ENCODE measurements around the gene SPATA24.

The SPATA24 gene

DNA sequence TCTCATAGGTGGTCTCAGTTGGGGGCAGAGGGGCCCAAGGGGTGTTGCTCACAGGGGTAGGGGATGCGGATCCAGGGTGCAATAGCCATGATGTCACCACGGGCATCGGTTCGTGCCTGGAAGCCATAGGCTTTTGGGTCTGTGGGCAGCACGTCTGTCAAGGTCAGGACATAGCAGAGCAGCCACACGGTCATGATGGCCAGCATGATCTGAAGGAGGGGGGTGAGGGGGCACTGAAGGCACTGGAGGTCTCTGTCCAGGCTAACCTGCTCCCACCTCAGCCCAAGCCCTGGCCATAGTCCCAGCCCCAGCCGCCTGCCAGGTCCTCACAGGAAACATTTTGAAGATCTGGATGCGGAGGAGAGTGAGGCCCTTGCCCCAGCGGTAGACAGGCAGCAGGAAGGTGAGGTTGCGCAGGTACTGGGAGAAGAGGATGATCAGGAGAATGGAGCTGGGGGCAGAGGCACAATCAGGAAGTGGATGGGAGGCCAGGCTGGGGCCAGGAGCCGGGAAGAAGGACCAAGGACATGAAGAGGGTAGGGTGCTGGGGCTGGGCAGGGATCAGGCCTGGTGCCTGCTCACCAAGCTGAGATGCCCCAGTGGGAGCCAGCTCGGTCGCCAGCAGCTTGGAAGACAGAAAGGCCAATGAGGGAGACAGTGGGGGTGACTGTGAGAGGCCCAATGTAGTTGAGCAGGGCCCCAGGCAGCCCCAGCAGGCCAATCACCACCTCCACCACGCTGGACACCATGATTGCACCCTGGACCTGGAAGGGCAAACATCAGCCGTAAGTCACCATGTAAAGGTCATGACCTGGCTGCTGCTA lies 24.1 kb downstream of the SPATA24 start:
- Histone ChIP-seq H3K9me2 (replicated peaks; ENCODE audit: insufficient read depth, low read length) (no peaks in the 10 kb centered on the region), H3K4me2 (ENCODE audit: low read depth, low read length) (no peak overlapping the region), H3K4me1 (ENCODE audit: low read length) (peaks cover 8% of the 10 kb centered on the region), H3K27ac (ENCODE audit: low read length) (no peak overlapping the region), H4K20me1 (ENCODE audit: insufficient read depth, low read length) (no peaks in the 10 kb centered on the region), H3K27me3 (replicated peaks; ENCODE audit: insufficient read depth, low read length) (no peaks in the 10 kb centered on the region), H3K9ac (ENCODE audit: low read length) (no peak overlapping the region), H2AFZ (ENCODE audit: low read length) (no peak overlapping the region), H3K9me3 (replicated peaks; ENCODE audit: insufficient read depth, low read length) (no peaks in the 10 kb centered on the region), H3K79me2 (ENCODE audit: low read length) (no peaks in the 10 kb centered on the region), H3K4me3 (ENCODE audit: low read length) (no peak overlapping the region), H3K36me3 (replicated peaks; ENCODE audit: insufficient read depth, low read length) (no peaks in the 10 kb centered on the region), H3F3A (ENCODE audit: insufficient read depth, low read length) (peaks cover 22% of the 10 kb centered on the region)
- DNase-seq, result no peak
- TF ChIP-seq, protein P1, sequence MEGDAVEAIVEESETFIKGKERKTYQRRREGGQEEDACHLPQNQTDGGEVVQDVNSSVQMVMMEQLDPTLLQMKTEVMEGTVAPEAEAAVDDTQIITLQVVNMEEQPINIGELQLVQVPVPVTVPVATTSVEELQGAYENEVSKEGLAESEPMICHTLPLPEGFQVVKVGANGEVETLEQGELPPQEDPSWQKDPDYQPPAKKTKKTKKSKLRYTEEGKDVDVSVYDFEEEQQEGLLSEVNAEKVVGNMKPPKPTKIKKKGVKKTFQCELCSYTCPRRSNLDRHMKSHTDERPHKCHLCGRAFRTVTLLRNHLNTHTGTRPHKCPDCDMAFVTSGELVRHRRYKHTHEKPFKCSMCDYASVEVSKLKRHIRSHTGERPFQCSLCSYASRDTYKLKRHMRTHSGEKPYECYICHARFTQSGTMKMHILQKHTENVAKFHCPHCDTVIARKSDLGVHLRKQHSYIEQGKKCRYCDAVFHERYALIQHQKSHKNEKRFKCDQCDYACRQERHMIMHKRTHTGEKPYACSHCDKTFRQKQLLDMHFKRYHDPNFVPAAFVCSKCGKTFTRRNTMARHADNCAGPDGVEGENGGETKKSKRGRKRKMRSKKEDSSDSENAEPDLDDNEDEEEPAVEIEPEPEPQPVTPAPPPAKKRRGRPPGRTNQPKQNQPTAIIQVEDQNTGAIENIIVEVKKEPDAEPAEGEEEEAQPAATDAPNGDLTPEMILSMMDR (IDR thresholded peaks at IDR 0.05; ENCODE audit: low read length), result no peak
- TF ChIP-seq EZH2 (optimal IDR thresholded peaks at IDR 0.05; ENCODE audit: low read depth, low read length), result no peak

DNA sequence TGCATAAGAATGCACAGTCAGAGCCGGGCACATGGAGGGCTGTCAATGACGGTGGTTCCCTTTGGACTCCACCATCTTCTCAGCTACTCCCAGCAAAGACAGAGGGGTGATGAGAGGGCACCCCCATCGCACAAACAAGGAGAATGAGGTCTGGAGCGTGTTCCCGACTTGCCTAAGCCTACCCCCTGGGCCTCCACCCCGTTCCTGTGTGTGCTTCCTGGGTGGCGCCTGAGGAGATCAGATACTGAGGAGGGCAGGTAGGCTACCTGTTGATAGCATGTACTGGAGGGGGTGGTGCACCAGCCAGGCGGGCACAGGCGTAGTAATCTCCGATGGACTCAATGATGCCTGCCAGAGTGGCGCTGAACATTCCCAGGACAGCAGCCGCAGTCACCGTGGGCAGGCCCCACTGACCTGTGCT lies 24.9 kb downstream of the SPATA24 start:
- Histone ChIP-seq H3K79me2 (ENCODE audit: low read length) (no peaks in the 10 kb centered on the region), H3K9ac (ENCODE audit: low read length) (no peak overlapping the region), H3K36me3 (replicated peaks; ENCODE audit: insufficient read depth, low read length) (no peaks in the 10 kb centered on the region), H3K9me3 (replicated peaks; ENCODE audit: insufficient read depth, low read length) (no peaks in the 10 kb centered on the region), H4K20me1 (ENCODE audit: insufficient read depth, low read length) (no peaks in the 10 kb centered on the region), H2AFZ (ENCODE audit: low read length) (no peak overlapping the region), H3K9me2 (replicated peaks; ENCODE audit: insufficient read depth, low read length) (no peaks in the 10 kb centered on the region), H3K27me3 (replicated peaks; ENCODE audit: insufficient read depth, low read length) (no peaks in the 10 kb centered on the region), H3K4me3 (ENCODE audit: low read length) (no peak overlapping the region), H3K4me2 (ENCODE audit: low read depth, low read length) (no peak overlapping the region), H3K27ac (ENCODE audit: low read length) (no peak overlapping the region), H3K4me1 (ENCODE audit: low read length) (no peaks in the 10 kb centered on the region), H3F3A (ENCODE audit: insufficient read depth, low read length) (peaks cover 13% of the 10 kb centered on the region)
- TF ChIP-seq, protein P1 (IDR thresholded peaks at IDR 0.05; ENCODE audit: low read length), result no peak
- TF ChIP-seq EZH2 (optimal IDR thresholded peaks at IDR 0.05; ENCODE audit: low read depth, low read length) (no peak), EZH2phosphoT487 (IDR thresholded peaks at IDR 0.05; ENCODE audit: low read length) (no peak)
- DNase-seq, result no peak

DNA sequence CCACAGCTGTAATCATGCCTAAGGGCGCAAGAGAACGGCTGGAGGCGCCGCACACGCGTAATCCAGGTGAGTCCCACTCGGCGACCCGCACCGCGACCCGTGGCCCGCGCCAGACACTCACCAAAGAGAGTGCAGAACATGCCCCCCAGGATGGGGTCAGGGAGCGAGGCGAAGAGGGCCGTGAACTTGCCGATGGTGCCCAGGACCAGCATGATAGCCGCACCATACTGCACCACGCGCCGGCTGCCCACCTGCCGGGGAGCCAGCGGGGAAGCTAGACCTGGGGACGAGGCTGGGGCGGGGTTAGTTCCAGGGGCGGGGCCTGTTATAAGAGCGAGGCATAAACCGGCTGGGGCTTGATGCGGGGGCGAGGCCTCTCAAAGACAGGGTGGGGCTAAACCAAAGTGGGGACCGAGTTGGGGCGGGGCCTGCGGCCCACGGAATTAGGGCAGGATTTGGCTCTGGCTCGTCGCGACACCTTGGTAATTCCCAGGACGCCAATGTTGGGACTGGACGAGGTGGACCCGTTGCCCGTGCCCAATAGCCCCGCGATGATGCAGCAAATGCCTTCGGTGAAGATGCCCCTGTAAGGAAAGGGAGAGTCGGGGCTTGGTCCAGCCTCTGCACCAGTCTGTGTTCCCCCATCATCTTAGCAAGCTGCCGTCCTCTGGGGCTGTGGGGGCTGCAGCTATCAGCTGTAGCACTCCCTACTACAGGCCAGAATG lies 25.6 kb downstream of the SPATA24 start:
- Histone ChIP-seq H3K9me3 (replicated peaks; ENCODE audit: insufficient read depth, low read length) (no peaks in the 10 kb centered on the region), H3K27ac (ENCODE audit: low read length) (no peak overlapping the region), H3K4me3 (ENCODE audit: low read length) (no peak overlapping the region), H3K4me2 (ENCODE audit: low read depth, low read length) (no peak overlapping the region), H3K4me1 (ENCODE audit: low read length) (no peaks in the 10 kb centered on the region), H2AFZ (ENCODE audit: low read length) (no peak overlapping the region), H3K9me2 (replicated peaks; ENCODE audit: insufficient read depth, low read length) (no peaks in the 10 kb centered on the region), H3K9ac (ENCODE audit: low read length) (no peak overlapping the region), H3K79me2 (ENCODE audit: low read length) (no peaks in the 10 kb centered on the region), H3K36me3 (replicated peaks; ENCODE audit: insufficient read depth, low read length) (no peaks in the 10 kb centered on the region), H3K27me3 (replicated peaks; ENCODE audit: insufficient read depth, low read length) (no peaks in the 10 kb centered on the region), H3F3A (ENCODE audit: insufficient read depth, low read length) (peaks cover 7% of the 10 kb centered on the region; the same call in 1 of the 2 replicates), H4K20me1 (ENCODE audit: insufficient read depth, low read length) (no peaks in the 10 kb centered on the region)
- no peak for DNase-seq
- TF ChIP-seq EZH2phosphoT487 (IDR thresholded peaks at IDR 0.05; ENCODE audit: low read length), result no peak
- no peak for TF ChIP-seq EZH2 (optimal IDR thresholded peaks at IDR 0.05; ENCODE audit: low read depth, low read length)
- TF ChIP-seq, protein P1 (IDR thresholded peaks at IDR 0.05; ENCODE audit: low read length), result no peak

All from MM.1S (cell line).